ENCODE measurements around the gene FDX2.

The FDX2 gene

DNA sequence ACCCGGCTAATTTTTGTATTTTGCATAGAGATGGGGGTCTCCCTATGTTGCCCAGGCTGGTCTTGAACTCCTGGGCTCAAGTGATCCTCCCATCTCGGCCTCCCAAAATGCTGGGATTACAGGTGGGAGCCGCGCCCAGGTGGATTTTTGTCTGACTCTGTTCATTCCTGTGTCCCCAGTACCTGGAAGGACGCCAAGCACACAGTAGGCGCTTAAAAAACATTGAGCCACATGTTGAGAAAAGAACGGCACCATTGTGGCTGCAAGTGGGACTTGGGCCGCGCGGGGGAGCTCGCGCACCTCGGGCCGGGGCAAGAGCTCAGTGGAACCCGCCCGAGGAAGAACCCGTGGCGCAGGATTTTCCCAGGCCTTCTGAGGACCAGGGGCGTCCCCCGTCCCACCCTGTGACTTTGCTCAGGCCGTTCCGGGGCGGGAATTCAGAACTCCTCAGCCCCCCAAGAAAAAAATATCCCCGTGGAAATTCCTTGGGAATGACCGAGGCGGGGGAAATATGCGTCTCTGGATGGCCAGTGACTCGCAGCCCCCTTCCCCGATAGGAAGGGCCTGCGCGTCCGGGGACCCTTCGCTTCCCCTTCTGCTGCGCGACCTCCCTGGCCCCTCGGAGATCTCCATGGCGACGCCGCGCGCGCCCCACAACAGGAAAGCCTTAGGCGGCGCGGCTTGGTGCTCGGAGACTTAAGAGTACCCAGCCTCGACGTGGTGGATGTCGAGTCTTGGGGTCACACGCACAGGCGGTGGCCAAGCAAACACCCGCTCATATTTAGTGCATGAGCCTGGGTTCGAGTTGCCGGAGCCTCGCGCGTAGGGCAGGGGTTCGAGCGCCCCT, 46.3 kb downstream of the FDX2 start:
- peaks cover 32% of the 10 kb centered on the region for H3K4me1 ChIP-seq (ENCODE audit: insufficient read depth, low read length)
- no peak overlapping the region for H3K27ac ChIP-seq (ENCODE audit: low read length)
- peak overlapping the region in 1 of 2 experiments; percentile 70; a peak in 1 of 4 replicates for H3K4me3 ChIP-seq (ENCODE audit: low read depth in 1 of 2, low read length in 2 of 2)
- ATAC-seq (ENCODE audit: insufficient read depth, low read depth) (peak; percentile 77), DNase-seq (peak; percentile 86)
- H4K20me1 ChIP-seq (ENCODE audit: insufficient read depth, low read length), result no peaks in the 10 kb centered on the region
- H3K4me2 ChIP-seq (ENCODE audit: insufficient read depth, low read length), result peak overlapping the region; percentile 70
- TF ChIP-seq CTCF (IDR thresholded peaks at IDR 0.05; ENCODE audit: borderline replicate concordance, extremely low read depth, low read length, poor library complexity, severe bottlenecking) (peak; percentile 95), EZH2 (IDR thresholded peaks at IDR 0.05; ENCODE audit: borderline replicate concordance, low read depth, low read length, severe bottlenecking) (no peak)
- peaks cover 5% of the 10 kb centered on the region for H3K27me3 ChIP-seq (ENCODE audit: insufficient read depth, low read length, poor library complexity)
- H3K79me2 ChIP-seq (ENCODE audit: insufficient read depth, low read length), result no peaks in the 10 kb centered on the region
- peak overlapping the region; percentile 89 for H2AFZ ChIP-seq (ENCODE audit: low read depth, low read length)
- H3K9me3 ChIP-seq (ENCODE audit: insufficient read depth, low read length, severe bottlenecking), result no peaks in the 10 kb centered on the region
- 0 out of 2 replicates have a peak, but pooled peaks cover under 1% of the 10 kb centered on the region for H3K36me3 ChIP-seq (ENCODE audit: insufficient read depth, low read length)
- H3K9ac ChIP-seq (ENCODE audit: low read depth, low read length), result peak overlapping the region; percentile 58; the same call in 1 of the 2 replicates

- no peaks in the 10 kb centered on the region for H3K36me3 ChIP-seq (ENCODE audit: insufficient read depth, low read length)
- no peak overlapping the region for H3K4me2 ChIP-seq (ENCODE audit: insufficient read depth, low read length)
- H3K9me3 ChIP-seq (ENCODE audit: insufficient read depth, low read length, severe bottlenecking), result no peaks in the 10 kb centered on the region
- no peaks in the 10 kb centered on the region for H4K20me1 ChIP-seq (ENCODE audit: insufficient read depth, low read length)
- H3K4me3 ChIP-seq (ENCODE audit: low read depth in 1 of 2, low read length in 2 of 2), result no peak overlapping the region
- no peak overlapping the region for H3K9ac ChIP-seq (ENCODE audit: low read depth, low read length)
- DNase-seq (no peak), ATAC-seq (ENCODE audit: insufficient read depth, low read depth) (no peak)
- H2AFZ ChIP-seq (ENCODE audit: low read depth, low read length), result no peak overlapping the region
- H3K79me2 ChIP-seq (ENCODE audit: insufficient read depth, low read length), result no peaks in the 10 kb centered on the region
- TF ChIP-seq EZH2 (IDR thresholded peaks at IDR 0.05; ENCODE audit: borderline replicate concordance, low read depth, low read length, severe bottlenecking), result no peak
- no peak for TF ChIP-seq CTCF (IDR thresholded peaks at IDR 0.05; ENCODE audit: borderline replicate concordance, extremely low read depth, low read length, poor library complexity, severe bottlenecking)
- H3K27ac ChIP-seq (ENCODE audit: low read length), result no peak overlapping the region
- H3K4me1 ChIP-seq (ENCODE audit: insufficient read depth, low read length), result peaks cover 32% of the 10 kb centered on the region
- H3K27me3 ChIP-seq (ENCODE audit: insufficient read depth, low read length, poor library complexity), result peaks cover 5% of the 10 kb centered on the region
Measured at GRCh38 chr19:10268071-10268470, 47.7 kb downstream of the FDX2 start.

- ATAC-seq (ENCODE audit: insufficient read depth, low read depth), result no peak
- no peak overlapping the region for H3K9ac ChIP-seq (ENCODE audit: low read depth, low read length)
- no peak overlapping the region for H3K4me3 ChIP-seq (ENCODE audit: low read depth in 1 of 2, low read length in 2 of 2)
Measured at GRCh38 chr19:10266706-10267105, 49.1 kb downstream of the FDX2 start.

More at GRCh38 chr19:10266706-10267105, 49.1 kb downstream of the FDX2 start:
- H3K27ac ChIP-seq (ENCODE audit: low read length), result no peak overlapping the region
- peaks cover 5% of the 10 kb centered on the region for H3K27me3 ChIP-seq (ENCODE audit: insufficient read depth, low read length, poor library complexity)
- peaks cover 23% of the 10 kb centered on the region for H3K4me1 ChIP-seq (ENCODE audit: insufficient read depth, low read length)
- no peak overlapping the region for H3K4me2 ChIP-seq (ENCODE audit: insufficient read depth, low read length)
- H3K9me3 ChIP-seq (ENCODE audit: insufficient read depth, low read length, severe bottlenecking), result no peaks in the 10 kb centered on the region
- no peak overlapping the region for H2AFZ ChIP-seq (ENCODE audit: low read depth, low read length)
- DNase-seq, result no peak
- no peaks in the 10 kb centered on the region for H4K20me1 ChIP-seq (ENCODE audit: insufficient read depth, low read length)
- TF ChIP-seq CTCF (IDR thresholded peaks at IDR 0.05; ENCODE audit: borderline replicate concordance, extremely low read depth, low read length, poor library complexity, severe bottlenecking) (no peak), EZH2 (IDR thresholded peaks at IDR 0.05; ENCODE audit: borderline replicate concordance, low read depth, low read length, severe bottlenecking) (no peak)
- H3K79me2 ChIP-seq (ENCODE audit: insufficient read depth, low read length), result no peaks in the 10 kb centered on the region
- no peaks in the 10 kb centered on the region for H3K36me3 ChIP-seq (ENCODE audit: insufficient read depth, low read length)

Data from DND-41 (cell line).